Non-pigmented ciliary epithelial cell (primary cell): ENCODE measurements around the gene ISY1.
"Not testable (repeated sequence)": the region's sequence is repeated elsewhere in the genome, so short reads cannot be mapped to it uniquely, and the experiment has no call there.

Experiments
- DNase-seq: peaks from one replicate; pipeline ENCODE4 v3.0.0-alpha.2; 2010; ENCODE audit warnings: low read depth

ISY1 gene

GRCh38 chr3:129166579-129167332 lies 5.9 kb upstream of the ISY1 start:
- DNase-seq, result no peak

- DNase-seq, result not testable (repeated sequence)
These were observed 4.7 kb upstream of the ISY1 start for GRCh38 chr3:129165594-129165993.

GRCh38 chr3:129164500-129164899 lies 3.6 kb upstream of the ISY1 start:
- DNase-seq, result no peak

GRCh38 chr3:129162729-129163579 lies 2.1 kb upstream of the ISY1 start:
- DNase-seq, result no peak

GRCh38 chr3:129161860-129162271 lies 1.0 kb upstream of the ISY1 start:
- DNase-seq, result no peak

- no peak for DNase-seq
These were observed 16.1 kb downstream of the ISY1 start for GRCh38 chr3:129144786-129145185.

GRCh38 chr3:129141011-129141410 lies 19.9 kb downstream of the ISY1 start:
- not testable (repeated sequence) for DNase-seq

- DNase-seq, result no peak
These were observed 21.0 kb downstream of the ISY1 start for GRCh38 chr3:129139911-129140310.

- DNase-seq, result not testable (repeated sequence)
These were observed 24.6 kb downstream of the ISY1 start for GRCh38 chr3:129136275-129136674.

GRCh38 chr3:129132097-129132866 lies 28.6 kb downstream of the ISY1 start:
- DNase-seq, result no peak

GRCh38 chr3:129131465-129132088 lies 29.3 kb downstream of the ISY1 start:
- DNase-seq, result no peak

- no peak for DNase-seq
These were observed 30.5 kb downstream of the ISY1 start for GRCh38 chr3:129130291-129130813.

GRCh38 chr3:129128357-129129155 lies 32.3 kb downstream of the ISY1 start:
- no peak for DNase-seq

GRCh38 chr3:129126726-129127280 lies 34.1 kb downstream of the ISY1 start:
- no peak for DNase-seq

- no peak for DNase-seq
These were observed 37.4 kb downstream of the ISY1 start for GRCh38 chr3:129123314-129124060.

GRCh38 chr3:129122412-129123011 lies 38.4 kb downstream of the ISY1 start:
- no peak for DNase-seq

GRCh38 chr3:129121792-129122411 lies 39.0 kb downstream of the ISY1 start, which contains the start of gene RAB43:
TSS of gene RAB43 (minus strand) at chr3:129121804. CDS start at chr3:129121489, 315 bp downstream.
- peak; percentile 20 for DNase-seq

- DNase-seq, result no peak
These were observed 39.7 kb downstream of the ISY1 start for GRCh38 chr3:129121016-129121791.
